Stimulated activated CD8-positive, alpha-beta memory T cell treated with anti-CD3 and anti-CD28 coated beads, Interleukin-7, amount 100 ng/mL, for 4 hours (primary cell): ENCODE data around the gene SMPD2.

Experiments
- DNase-seq, 2 donors: peaks; one replicate each; pipeline ENCODE4 v3.0.0-alpha.2; 2020; ENCODE audit warnings: low read depth in 2 of 2

Gene SMPD2

DNA sequence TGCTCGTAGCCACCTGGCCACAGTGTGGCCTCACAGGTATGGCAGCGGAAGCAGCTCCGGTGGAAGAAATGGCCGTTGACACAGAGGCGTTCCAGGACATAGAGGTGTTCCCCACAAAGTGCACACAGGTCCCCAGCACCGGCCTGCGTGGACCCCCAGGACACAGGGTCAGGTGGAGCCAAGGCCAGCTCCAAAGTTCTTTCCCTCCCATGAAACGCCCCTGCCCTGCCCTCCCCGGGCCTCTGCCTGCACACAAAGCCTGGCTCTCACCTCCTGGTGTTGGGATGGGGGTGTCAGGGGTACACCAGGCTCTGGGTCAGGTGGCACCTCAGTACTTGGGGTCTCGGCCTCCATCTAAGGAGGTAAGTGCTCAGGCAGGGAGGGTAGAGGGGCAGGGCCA is 6.6 kb downstream of the SMPD2 start:
- DNase-seq = no peak

DNA sequence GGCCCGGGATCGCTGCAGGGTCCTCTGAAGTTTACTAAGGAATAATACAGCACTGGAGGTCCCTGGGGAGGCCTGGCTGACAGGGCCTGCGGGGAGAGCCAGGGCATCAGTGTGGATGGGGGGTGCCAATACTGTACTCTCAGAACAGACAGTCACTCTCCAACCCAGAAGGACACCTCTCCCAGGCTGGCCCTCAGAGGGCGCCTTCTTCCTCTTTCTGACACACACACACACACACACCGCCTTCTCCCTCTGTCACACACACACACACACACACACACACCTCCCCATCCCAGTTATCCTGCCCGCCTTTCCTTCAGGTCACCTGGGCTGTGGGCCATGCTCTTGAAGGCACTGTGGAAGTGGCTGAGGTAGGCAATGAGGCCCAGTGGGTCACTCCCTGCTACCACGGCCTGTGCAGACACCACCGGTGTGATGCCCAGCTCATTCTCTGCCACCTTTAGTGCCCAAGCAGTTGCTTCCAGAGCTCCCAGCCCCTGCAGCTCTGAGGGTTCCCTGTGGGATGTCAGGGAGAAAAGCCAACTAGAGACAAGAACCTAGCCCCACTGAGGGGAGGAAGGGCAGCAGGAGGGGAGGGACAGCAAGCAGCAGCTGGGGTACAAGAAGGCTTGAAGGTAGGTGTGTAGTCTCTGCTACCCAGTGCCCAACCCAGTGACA is 7.5 kb downstream of the SMPD2 start:
- DNase-seq = no peak

DNA sequence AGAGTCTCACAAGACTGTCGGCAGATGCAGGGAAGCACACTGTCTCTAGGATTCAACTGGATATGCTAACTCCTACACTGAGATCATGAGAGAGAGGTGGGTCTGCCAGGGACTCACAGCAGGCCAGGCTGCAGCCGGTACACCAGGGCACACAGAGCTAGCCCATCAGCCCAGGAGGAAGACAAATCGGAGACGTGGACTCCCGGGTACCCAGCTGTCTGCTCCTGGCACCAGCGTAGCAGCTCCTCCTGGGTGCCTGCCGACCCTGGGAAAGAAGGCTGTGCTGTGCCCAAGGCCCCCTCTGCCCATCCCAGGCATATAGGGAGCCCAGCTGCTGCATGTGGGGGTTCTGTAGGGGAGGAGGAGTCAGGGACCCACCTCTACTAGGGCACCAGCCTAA is 8.1 kb downstream of the SMPD2 start:
- no peak for DNase-seq

DNA sequence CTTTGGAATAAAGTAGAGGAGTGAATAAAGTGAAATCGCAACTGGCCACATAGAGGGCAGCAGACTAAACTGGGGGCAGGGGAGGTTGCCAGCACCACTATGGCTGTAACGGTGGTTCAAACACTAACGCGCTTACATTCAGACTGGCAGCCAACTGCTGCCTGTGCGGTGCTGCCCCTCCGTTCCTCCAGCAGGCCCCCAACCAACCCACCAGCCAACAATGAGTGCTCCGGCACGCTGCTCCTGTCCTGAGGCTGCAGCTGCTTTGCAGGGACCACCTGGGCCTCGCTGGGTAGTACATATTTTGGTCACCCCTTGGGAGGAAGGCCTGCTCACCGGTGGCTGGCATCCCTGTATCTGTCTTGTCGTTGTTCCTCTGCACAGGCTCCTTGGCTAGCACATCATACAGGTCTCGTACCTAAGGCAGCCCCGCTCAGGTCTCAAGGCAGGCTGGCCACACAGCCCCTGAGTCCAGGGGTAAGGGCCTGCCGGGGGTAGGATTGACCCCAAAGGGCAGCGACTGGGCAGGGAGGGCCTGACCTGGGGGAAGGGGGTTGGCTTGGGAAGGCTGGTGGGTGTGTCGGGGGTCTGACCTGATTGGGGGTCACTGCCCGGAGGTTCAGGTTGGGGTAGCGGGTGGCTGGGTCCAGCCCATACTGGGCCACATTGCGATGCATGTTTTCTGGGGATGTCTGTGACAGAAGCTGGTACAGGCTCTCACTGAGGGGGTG is 8.7 kb downstream of the SMPD2 start:
- no peak for DNase-seq

DNA sequence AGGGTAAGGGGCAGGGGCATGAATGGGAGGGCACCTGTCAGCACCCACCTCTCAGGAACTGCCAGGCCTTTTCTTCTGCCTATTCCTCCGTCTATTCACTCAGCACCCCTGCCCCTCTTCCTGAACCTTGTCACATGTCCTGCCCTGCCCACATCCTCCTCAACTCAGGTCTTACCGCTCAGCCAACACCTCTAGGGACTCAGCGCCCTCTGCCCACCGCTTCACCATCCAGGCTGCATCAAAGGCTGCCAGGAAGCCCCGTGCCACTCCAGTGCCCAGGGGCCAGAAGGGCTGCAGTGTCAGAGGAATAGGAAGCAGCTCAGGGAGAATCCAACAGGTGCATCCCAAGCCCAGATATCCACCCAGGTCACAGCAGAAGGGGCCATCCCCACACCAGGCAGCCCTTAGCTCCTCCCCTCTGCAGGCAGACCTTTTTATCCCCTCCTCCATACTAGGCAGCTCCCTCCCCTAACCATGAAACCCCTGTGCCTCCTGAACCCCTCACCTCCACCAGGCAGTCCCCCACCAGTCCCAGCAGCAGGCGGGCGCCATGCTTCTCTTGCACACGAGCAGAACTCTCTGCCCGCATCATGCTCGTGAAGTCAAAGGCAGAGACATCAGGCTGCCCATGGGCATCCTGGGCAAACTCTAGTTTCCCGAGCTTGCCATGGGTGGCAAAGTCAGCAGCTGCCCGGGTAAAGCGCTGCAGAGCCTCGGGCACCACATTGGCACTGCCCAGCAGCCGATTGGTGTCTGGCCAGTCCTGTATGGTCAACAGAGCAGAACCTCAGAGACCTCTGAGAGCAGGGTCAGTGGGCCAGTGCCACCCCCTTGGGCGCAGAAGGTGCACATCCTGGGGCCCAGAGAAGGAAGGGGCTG is 9.5 kb downstream of the SMPD2 start:
- DNase-seq = no peak

DNA sequence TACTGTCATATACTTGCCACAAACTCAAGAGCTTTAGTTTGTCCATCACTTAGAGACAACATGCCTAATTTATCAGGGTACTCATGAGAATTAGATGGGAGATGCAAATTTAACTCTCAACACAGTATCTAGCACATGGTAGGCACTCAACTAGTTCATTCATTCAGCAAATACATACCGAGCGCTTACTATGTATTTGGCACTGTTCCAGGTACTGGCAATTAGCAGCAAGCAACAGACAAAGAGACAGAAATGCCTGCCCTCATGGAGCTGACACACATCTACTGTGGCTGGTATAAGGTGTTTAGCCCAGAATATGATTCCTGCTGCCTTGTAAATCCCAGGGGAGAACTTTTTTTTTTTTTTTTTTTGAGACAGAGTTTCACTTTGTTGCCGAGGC is 10.3 kb downstream of the SMPD2 start:
- no peak for DNase-seq

DNA sequence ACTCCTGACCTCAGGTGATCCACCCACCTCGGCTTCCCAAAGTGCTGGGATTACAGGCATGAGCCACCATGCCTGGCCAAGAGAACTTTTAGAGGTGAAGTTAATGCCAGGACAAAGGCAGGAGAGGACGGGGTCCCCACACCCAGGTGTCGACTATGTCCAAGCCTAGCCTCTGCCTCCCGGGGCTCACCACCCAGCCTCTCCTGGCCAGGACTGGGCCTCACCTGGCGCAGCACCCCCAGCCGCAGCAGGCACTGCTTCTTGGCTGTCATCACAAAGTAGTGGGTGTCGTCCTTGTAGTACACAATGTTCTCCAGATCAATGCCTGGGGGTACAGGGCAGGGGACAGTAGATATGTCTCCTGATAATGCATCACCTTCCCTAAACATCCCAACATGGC is 10.9 kb downstream of the SMPD2 start:
- DNase-seq = no peak

DNA sequence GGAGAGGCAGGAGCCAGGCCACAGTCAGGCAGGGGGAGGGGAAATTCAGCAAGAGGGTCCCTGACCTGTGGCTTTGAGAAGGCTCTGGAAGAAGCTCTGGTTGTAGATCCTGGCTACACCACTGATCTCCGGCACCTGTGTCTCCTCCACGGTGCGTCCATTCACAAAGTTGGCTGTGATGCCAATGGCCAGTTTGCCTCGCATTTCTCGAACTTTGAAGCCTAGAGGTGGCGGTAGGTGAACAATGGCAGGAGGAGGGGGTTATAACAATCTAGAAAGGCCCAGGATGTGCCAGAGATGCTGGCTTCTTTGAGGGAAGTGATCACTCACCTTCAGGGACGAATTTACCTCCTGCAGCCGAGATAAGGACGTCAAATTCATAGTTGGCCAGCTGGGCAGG is 11.7 kb downstream of the SMPD2 start:
- no peak for DNase-seq

DNA sequence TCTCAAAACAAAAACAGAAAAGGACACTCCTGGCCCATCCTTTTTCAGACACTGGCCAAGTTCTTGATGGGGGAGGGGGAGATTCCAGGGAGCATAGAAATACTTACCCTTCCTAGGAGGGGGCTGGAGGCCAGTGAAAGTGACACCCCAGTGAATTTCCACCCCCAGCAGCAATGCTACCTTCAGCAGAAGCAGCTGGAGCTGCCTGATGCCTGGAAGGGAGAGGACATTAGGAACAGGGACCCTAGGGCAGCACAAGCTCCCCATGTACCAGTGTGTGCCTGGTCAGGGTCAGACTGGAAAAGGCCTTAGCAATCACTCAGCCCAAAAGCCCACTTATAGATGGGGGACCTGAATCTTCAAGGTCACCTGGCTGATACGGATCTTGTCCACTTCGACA is 12.6 kb downstream of the SMPD2 start:
- DNase-seq = no peak

DNA sequence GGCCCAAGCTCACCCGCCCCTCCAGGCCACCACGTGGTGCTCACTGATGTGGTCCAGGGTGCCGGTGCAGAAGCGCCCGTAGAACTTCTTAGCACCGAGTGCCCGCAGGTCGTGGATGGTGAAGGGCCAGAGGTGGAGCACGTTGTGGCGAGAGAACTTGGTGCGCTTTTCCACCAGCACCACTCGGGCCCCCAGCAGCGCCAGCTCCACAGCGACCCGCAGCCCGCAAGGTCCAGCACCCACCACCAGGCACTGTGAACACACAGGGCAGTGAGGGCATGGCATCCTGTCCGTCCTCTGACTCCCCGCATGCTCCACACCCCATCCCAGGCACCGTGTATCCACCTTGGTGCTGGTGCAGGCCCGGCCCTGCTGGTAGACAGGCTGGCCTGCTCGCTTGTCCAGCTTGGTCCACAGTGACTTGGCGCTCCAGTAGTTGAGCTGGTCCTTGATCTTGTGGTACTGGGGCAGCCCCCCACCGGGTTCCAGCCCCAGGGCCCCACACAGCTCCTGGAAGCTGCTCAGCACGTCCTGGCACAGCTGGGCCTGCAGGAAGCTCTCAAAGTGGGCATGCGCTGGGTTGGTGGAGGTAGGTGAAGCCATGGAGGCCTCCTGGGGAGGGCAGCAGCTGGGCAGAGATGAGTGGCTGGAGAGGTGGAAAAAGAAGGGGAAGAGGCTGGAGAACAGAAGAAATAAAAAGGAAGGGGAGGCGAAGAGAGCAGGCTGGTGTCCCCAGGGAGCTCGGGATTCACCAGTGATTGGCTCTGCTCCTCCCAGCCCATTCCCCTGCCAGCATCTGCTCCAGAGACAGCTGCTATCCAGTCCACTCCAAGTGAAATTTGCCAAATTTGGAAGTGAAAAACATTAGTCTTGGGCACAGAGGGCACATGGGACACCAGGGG is 13.3 kb downstream of the SMPD2 start:
- no peak for DNase-seq

DNA sequence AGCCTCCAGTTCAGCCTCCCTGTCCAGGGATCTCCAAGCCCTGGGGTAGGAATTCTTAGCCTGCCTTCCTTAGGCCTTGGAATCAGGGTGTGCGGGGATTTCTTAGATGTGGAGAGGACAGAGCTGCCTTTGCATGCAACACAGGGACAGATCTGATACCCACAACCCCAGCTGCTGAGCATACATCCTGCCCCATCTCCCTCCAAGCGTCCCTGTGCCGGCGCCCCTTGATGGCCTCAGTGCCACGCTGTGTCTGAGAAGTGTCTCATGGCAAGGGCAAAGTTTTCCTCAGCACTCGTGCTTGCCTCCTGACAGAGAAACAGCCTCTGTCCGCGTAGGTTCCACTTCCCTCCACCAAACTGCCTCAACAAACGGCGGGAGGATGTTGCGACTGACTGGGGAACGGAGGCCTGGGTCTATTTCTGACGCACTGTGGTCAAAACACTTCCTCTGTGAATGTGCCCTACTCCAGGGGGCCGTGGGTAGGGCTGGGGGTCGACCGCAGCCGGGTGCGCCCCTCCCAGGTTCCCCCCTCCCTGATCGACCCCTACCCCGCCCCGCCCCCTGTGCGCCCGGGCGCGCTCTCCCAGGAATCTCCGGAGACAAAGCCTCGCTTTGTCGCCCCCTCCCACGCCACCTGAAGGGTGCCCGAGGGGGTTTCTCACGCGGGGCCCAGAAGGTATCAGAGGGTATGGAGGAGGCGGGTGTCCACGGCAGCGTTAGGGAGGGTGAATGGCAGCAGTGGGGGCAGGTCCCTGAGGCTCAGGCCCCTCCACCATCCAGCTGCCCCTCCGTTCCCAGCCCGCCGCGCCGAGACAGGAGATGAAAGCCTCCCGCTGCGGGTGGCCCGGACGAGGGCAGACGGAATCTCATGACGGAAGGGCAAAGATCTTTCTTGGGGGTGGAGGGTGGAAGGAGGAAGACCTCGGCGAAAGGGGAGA is 14.2 kb downstream of the SMPD2 start:
- peak; percentile 50 to 58 for DNase-seq

DNA sequence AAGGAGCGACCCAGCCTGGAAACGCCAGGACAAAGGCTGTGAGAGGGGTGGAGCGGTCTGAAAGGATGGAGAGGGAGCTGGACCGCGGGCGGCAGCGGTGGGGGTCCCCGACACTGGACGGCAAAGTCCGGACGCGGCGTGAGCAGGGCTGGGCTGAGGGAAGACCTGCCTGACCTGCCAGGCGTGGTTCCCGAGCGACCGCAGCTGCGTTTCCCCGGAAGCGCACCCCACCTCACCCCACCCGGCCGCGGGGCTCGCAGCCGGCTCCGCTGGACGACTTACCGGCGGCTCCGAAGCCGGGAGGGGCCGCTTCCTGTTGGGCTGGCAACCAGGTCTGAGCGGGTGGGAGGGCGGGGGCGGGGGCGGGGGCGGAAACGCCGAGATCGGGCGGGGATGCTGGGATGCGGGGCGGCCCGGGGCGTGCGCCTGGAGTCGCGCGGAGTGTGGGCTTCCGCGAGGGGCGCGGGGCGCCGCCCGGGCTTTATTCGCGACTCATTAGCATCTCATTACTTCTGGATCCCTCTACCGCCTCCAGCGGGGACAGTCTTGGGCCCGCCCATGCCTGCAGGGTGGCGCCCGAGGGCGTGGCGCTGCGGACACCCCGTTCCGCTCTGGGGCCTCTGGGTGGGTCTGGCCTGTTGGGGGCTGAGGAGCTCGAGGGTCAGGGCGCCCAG is 15.1 kb downstream of the SMPD2 start, which contains the start of gene MICAL1:
MICAL1 (minus strand) TSS at position 336 of the 674 bp plus-strand sequence. CDS start 1,576 bp downstream, outside the sequence.
- DNase-seq = peak; percentile 33 to 64

DNA sequence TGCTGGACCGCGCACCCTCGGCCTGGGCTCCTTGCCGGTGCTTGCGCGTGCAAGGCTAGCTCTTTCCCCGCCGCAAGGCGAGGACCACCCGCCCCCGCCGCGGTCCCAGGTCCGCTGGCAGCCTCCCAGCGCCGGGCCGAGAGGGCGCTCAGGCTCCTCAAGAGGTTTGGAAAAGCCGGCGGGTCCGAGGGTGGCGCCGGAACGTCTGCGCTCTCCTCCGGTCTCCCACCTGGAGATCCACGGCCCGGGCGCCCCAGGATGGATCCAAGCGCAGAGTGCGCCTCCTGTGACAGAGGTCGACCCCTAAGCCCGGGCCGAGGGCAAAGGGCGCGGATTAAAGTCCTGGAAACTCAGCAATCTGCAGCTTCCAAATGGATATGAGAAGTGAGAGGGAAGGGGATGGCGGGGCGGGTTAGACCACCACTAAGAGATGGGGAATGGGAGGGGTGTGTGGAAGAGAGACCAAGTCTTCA is 15.6 kb downstream of the SMPD2 start:
- DNase-seq = no peak

DNA sequence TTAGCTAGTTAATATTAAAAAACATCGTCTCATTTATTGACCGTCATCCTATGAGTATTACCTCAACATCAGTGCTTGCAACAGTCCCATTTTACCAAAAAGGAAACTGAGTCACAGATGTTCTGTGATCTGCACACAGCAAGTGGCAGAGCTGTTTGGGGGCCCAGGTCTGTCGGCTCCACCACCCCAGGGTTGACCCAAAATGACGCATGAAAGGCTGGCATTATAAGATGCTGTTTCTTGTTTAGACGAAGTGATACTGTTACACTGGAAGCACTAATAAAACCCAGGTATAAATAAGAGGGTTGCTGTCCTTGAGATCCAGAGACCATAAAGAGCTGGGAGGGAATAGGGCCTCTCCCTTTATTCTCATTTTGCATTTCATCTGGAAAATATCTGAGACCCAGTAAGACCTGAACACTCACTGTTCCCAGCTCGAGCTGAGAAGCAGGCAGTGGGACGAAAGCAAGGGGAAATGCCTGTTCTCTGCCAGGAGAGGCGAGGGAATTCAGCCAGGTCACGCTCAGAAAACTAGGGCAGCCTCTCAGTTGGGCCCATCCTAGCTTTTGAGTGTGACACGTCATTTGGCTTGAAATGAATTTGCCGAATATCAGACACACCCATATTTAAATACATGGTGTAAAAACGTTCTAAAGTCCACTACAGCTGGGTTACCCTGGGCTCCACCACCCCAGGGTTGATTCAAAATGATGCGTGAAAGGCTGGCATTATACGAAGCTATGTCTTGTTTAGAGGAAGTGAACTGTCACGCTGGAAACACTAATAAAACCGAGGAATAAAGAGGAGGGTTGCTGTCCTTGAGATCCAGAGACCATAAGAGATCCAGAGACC is 16.4 kb downstream of the SMPD2 start:
- DNase-seq = no peak

DNA sequence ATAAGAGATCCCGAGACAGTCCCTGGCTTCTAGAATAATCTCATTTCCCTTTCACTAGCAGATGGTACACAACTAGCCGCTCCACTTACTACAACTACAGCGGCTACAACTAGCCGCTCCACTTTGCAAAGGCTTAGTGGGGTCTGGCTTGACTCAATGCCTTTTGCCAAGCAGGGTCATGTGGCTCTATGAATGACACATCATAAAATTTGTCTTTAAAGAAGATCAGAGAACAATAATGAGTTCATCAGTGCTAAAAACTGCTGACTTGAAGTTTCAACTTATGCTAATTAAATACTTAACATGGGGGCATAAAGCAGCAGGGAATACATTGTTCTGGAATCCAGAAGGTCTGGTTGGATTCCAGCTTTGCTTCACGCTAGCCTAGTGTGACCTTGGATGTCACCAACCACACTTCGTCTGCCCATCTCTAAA is 17.1 kb downstream of the SMPD2 start:
- no peak for DNase-seq

DNA sequence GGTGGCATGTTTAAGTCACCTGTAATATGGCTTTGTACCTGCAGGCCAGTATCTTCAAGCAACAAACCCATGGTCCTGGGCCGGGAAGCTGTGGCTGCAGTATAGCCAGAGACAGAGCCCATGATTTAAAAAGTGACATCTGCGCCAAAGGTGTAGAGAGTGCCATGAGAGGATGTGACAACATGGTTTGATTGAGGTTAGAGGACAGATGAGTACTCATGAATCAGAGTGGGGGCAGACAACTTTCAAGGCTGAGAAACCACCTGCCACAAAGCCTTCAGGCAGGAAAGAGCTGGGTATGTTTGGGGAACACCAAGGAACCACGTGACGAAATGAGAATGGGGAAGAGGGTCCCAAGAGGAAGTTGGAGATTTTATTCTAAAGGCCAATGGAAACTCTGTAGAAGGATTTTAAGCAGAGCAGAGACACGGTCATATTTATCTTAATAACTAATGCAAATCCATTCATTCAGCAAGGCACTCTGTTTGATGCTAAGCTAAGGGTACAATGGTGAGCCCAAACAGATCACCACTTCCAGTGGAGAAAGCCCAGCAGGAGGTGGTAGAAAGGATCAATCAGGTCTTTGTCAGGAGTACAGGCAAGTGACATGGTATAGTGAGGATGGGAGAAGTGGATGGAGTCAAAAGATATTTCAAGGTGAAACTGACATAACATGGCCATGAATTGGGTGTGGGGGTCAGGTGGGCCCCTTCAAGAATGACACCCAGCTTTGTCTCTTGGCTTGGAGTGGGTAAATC is 18.4 kb downstream of the SMPD2 start:
- DNase-seq = peak; percentile 31 to 36

DNA sequence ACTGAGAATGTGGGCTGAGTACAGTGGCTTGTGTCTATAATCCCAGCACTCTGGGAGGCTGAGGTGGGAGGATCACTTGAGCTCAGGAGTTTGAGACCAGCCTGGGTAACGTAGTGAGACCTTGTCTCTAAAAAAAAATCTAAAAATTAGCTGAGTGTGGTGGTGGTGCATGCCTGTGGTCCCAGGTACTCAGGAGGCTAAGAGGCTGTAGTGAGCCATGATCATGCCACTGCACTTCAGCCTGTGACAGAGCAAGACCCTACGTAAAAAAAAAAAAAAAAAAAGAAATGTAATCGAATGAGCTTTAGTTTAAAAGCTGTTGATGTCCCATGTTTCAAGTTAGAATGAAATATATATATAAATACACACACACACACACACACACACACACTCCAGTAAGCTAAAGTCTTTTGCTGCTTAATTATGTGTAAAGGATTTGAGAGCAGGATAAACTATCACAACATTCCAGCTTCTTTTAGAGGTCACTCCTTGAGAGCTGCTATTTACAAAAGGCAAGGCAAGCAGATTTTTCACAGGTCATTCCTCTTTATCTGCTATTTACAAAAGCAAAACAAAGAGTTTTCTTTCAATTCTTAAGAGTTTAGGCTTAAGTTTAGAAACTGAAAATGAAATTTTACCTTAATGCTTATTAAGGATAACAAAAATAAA is 19.8 kb downstream of the SMPD2 start:
- no peak for DNase-seq
